ENCODE results near the gene RGS21.

RGS21 gene, protein sequence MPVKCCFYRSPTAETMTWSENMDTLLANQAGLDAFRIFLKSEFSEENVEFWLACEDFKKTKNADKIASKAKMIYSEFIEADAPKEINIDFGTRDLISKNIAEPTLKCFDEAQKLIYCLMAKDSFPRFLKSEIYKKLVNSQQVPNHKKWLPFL

DNA sequence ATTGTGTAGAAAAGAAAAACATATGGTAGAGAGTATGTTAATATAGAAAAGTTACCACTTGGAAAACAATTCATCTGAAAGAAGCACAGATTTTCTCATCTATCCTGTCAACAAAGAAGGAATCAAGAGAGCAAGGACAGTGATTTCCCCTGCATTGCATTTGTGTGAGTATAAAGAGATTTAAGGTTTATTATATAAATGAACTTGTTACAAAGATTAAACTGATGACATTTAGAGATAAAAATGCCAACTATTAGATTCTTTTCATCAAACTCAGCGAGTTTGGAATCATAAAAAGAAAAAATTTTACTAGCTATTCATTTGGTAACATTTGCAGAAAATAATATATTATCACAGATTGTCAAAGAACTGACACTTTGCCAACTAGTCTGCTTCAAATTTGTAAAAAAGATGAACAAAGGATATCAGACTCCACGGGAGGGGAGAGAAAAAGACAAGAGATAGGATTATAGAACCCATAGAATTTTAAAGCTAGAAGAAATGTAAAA is at the start of gene RGS21:
RGS21 (plus strand) TSS at position 51 of the 509 bp plus-strand sequence. CDS start 26,045 bp downstream, outside the sequence.
- Histone ChIP-seq H3K9me3 (ENCODE audit: control insufficient read depth, insufficient read depth, low read length) (no peaks in the 10 kb centered on the region), H3K27me3 (ENCODE audit: control insufficient read depth, low read length) (peaks cover 4% of the 10 kb centered on the region; the same call in 1 of the 2 replicates), H3F3A (ENCODE audit: control insufficient read depth, insufficient read depth) (no peaks in the 10 kb centered on the region), H3K79me2 (ENCODE audit: control insufficient read depth, low read length) (no peaks in the 10 kb centered on the region), H3K36me3 (ENCODE audit: control insufficient read depth, low read length) (no peaks in the 10 kb centered on the region), H3K4me1 (ENCODE audit: control insufficient read depth, low read length) (no peaks in the 10 kb centered on the region), H3K4me3 (ENCODE audit: low read length) (no peak within 1 kb of the TSS), H4K20me1 (ENCODE audit: control insufficient read depth, insufficient read depth, low read depth, low read length) (no peaks in the 10 kb centered on the region), H3K4me2 (ENCODE audit: low read length) (no peak within 1 kb of the TSS), H3K27ac (ENCODE audit: low read depth, low read length) (no peak within 1 kb of the TSS), H3K9me2 (replicated peaks; ENCODE audit: control insufficient read depth, low read length) (no peaks in the 10 kb centered on the region)
- TF ChIP-seq, protein P1, sequence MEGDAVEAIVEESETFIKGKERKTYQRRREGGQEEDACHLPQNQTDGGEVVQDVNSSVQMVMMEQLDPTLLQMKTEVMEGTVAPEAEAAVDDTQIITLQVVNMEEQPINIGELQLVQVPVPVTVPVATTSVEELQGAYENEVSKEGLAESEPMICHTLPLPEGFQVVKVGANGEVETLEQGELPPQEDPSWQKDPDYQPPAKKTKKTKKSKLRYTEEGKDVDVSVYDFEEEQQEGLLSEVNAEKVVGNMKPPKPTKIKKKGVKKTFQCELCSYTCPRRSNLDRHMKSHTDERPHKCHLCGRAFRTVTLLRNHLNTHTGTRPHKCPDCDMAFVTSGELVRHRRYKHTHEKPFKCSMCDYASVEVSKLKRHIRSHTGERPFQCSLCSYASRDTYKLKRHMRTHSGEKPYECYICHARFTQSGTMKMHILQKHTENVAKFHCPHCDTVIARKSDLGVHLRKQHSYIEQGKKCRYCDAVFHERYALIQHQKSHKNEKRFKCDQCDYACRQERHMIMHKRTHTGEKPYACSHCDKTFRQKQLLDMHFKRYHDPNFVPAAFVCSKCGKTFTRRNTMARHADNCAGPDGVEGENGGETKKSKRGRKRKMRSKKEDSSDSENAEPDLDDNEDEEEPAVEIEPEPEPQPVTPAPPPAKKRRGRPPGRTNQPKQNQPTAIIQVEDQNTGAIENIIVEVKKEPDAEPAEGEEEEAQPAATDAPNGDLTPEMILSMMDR (IDR thresholded peaks at IDR 0.05; ENCODE audit: low read depth, low read length, poor library complexity, severe bottlenecking) = no peak
- no peak for TF ChIP-seq EZH2phosphoT487 (IDR thresholded peaks at IDR 0.05; ENCODE audit: borderline replicate concordance, low read length)

DNA sequence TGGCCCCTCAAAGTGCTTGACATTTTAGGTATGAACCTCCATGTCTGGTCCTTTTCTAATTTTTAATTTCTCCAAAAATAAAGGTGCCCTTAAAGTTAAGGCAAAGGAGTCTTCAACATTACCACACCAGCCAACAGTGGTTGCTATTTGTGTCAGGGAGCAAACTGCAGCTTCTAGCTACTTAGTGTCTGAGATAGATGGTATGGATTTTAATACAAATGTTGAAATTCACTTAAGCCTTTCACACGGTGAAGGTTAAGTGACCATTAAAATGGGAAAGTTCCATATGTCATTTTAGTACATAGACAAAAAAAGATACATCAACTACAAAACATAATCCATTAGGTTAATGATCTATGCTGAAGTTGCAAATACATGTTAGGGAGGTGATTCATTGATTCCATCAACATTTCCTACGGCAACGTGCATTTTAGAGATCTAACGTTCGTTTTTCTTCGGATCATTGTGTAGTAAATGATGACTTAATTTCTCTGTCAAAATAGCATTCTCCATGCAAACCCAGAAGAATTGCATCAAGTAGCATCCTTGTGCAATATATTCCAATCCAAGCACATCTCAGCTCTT is 48.2 kb upstream of the RGS21 start:
- H3K27ac ChIP-seq (ENCODE audit: low read depth, low read length) = no peak overlapping the region
- no peaks in the 10 kb centered on the region for H3F3A ChIP-seq (ENCODE audit: control insufficient read depth, insufficient read depth)
- no peaks in the 10 kb centered on the region for H4K20me1 ChIP-seq (ENCODE audit: control insufficient read depth, insufficient read depth, low read depth, low read length)
- H3K4me3 ChIP-seq (ENCODE audit: low read length) = no peak overlapping the region
- no peak overlapping the region for H3K4me2 ChIP-seq (ENCODE audit: low read length)
- H3K27me3 ChIP-seq (ENCODE audit: control insufficient read depth, low read length) = no peaks in the 10 kb centered on the region
- no peaks in the 10 kb centered on the region for H3K36me3 ChIP-seq (ENCODE audit: control insufficient read depth, low read length)
- H3K4me1 ChIP-seq (ENCODE audit: control insufficient read depth, low read length) = no peaks in the 10 kb centered on the region
- TF ChIP-seq, protein P1 (IDR thresholded peaks at IDR 0.05; ENCODE audit: low read depth, low read length, poor library complexity, severe bottlenecking) = no peak
- TF ChIP-seq EZH2phosphoT487 (IDR thresholded peaks at IDR 0.05; ENCODE audit: borderline replicate concordance, low read length) = no peak
- no peaks in the 10 kb centered on the region for H3K79me2 ChIP-seq (ENCODE audit: control insufficient read depth, low read length)
- no peaks in the 10 kb centered on the region for H3K9me3 ChIP-seq (ENCODE audit: control insufficient read depth, insufficient read depth, low read length)
- no peaks in the 10 kb centered on the region for H3K9me2 ChIP-seq (replicated peaks; ENCODE audit: control insufficient read depth, low read length)

DNA sequence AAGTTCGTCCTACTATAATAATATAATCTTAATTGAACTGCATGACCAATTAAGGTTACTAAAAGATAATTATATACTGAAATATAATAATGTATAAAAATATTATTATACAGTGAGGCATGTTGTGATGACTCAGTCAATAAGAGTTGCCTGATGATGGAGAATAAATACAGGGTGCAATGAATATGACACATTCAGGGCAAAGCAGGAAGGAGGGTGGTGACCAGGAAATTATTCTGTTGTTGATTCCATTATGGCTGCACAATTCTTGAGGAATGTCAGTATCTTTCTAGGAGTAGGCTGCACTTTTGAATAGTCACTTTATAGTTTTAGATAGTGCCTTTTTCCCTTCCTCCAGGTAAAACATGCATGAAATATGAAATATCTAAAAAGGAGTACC is 46.4 kb upstream of the RGS21 start:
- no peaks in the 10 kb centered on the region for H3K9me3 ChIP-seq (ENCODE audit: control insufficient read depth, insufficient read depth, low read length)
- no peaks in the 10 kb centered on the region for H3K36me3 ChIP-seq (ENCODE audit: control insufficient read depth, low read length)
- H3K27me3 ChIP-seq (ENCODE audit: control insufficient read depth, low read length) = 0 out of 2 replicates have a peak, but pooled peaks cover 4% of the 10 kb centered on the region
- no peaks in the 10 kb centered on the region for H4K20me1 ChIP-seq (ENCODE audit: control insufficient read depth, insufficient read depth, low read depth, low read length)
- H3K4me1 ChIP-seq (ENCODE audit: control insufficient read depth, low read length) = no peaks in the 10 kb centered on the region
- no peaks in the 10 kb centered on the region for H3K79me2 ChIP-seq (ENCODE audit: control insufficient read depth, low read length)
- H3K9me2 ChIP-seq (replicated peaks; ENCODE audit: control insufficient read depth, low read length) = no peaks in the 10 kb centered on the region
- H3K27ac ChIP-seq (ENCODE audit: low read depth, low read length) = no peak overlapping the region
- no peak overlapping the region for H3K4me2 ChIP-seq (ENCODE audit: low read length)
- TF ChIP-seq EZH2phosphoT487 (IDR thresholded peaks at IDR 0.05; ENCODE audit: borderline replicate concordance, low read length) = no peak
- TF ChIP-seq, protein P1 (IDR thresholded peaks at IDR 0.05; ENCODE audit: low read depth, low read length, poor library complexity, severe bottlenecking) = no peak
- no peak overlapping the region for H3K4me3 ChIP-seq (ENCODE audit: low read length)
- no peaks in the 10 kb centered on the region for H3F3A ChIP-seq (ENCODE audit: control insufficient read depth, insufficient read depth)
